Epithelial cell of esophagus (primary cell): ENCODE measurements around the gene OTX1.

ENCODE experiments used
- DNase-seq: peaks from one replicate; pipeline ENCODE4 v3.0.0; 2010; ENCODE audit warnings: low read depth
- H3K4me3 ChIP-seq: 2 replicates; pipeline ENCODE4 v1.5.1; 2011; ENCODE audit warnings: mild to moderate bottlenecking, low read length, control low read depth
- TF ChIP-seq, protein P1 (sequence below): IDR thresholded peaks from 2 replicates; pipeline ENCODE4 v1.5.1; 2011; ENCODE audit warnings: low read depth, mild to moderate bottlenecking, low read length, control low read depth, inconsistent platforms; ENCODE audit not compliant: insufficient read depth; ENCODE audit errors: missing control alignments

OTX1 gene

GRCh38 chr2:63046961-63047320, 3.7 kb upstream of the OTX1 start:
- TF ChIP-seq, protein P1, sequence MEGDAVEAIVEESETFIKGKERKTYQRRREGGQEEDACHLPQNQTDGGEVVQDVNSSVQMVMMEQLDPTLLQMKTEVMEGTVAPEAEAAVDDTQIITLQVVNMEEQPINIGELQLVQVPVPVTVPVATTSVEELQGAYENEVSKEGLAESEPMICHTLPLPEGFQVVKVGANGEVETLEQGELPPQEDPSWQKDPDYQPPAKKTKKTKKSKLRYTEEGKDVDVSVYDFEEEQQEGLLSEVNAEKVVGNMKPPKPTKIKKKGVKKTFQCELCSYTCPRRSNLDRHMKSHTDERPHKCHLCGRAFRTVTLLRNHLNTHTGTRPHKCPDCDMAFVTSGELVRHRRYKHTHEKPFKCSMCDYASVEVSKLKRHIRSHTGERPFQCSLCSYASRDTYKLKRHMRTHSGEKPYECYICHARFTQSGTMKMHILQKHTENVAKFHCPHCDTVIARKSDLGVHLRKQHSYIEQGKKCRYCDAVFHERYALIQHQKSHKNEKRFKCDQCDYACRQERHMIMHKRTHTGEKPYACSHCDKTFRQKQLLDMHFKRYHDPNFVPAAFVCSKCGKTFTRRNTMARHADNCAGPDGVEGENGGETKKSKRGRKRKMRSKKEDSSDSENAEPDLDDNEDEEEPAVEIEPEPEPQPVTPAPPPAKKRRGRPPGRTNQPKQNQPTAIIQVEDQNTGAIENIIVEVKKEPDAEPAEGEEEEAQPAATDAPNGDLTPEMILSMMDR: no peak
- DNase-seq: peak; percentile 40
- peak overlapping the region; percentile 65 for H3K4me3 ChIP-seq

GRCh38 chr2:63047321-63048279, 3.0 kb upstream of the OTX1 start:
- peak; percentile 48 for DNase-seq
- TF ChIP-seq, protein P1: no peak
- H3K4me3 ChIP-seq: peak overlapping the region; percentile 65

DNA sequence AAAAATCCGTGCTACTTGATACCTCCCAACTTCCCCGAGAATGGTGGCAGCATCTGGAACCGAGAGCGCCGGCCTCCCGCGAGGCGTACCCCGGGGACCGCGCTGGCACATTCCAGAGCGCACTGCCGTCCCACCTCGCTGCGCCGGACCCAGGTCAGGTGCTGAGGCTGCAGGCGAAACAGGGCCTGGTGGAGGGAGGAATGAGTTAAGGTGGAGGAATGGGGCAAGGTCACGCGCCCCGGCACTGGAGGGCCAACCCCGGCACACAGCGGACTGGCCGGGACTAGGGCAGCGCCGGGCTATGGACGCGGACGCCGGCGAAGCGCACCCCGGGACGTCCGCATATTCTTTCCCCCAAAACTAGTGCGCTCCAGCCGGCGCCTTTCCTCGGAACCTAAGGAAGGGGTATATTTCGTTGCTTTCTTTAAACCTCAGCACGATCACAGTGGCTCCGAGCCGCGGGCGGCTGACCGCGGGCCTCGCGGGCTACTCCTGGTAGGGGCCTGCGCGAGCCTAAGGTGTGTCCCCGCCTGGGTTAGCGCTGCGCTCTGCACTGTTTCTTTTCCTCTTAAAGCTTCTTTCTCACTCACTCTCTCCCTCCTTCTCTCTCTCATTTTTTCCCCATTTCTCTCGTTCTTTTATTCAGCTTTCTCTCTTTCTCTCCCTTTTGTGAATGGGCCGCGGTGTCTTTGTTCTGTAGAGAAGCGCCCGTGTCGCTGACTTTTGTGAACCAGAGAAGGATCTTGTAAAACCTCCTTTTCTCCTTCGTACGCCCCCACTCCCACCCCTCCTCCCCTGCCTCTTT, 2.1 kb upstream of the OTX1 start:
- DNase-seq: peak; percentile 39
- peak overlapping the region; percentile 65 for H3K4me3 ChIP-seq
- TF ChIP-seq, protein P1: no peak

DNA sequence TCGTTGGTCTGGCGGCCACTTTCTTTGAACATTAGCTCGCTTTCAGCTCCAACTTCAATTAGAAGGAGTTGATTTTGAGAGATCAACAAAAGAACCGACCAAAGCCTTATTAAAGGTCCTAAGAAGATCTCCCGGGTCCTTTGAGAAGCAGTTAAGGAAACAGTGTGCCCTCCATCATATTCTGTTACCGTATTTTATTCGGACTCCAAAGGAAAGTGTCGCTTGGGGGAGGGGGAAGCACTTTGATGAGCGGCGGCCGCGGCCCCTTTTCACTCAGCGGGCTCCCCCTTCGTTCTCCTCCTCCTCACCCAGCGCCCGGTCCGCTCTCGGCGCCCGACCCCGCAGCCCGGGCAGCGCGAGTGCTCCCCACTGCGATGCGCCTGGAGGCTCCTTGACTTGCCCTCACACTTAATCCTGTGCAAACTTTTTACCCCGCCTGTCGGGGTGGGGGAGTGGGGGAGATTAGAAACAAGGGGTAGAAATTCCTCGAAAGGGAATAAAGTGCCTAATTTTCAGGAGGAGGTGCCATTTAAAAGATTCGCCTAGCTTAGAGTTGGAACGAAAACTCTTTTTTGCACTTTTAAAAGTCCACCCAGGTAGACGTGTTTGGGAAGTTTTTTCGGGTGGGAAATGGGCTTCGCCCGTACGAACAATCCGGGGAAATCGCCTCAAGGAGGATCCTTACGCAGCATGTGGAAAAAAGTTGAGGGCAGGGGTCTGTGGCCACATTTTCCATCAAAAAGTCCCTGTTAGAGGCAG, 1.2 kb upstream of the OTX1 start:
- DNase-seq: peak; percentile 34
- TF ChIP-seq, protein P1: no peak
- H3K4me3 ChIP-seq: peak overlapping the region; percentile 65

- TF ChIP-seq, protein P1: no peak
- peak overlapping the region; percentile 65 for H3K4me3 ChIP-seq
- no peak for DNase-seq
Measured at GRCh38 chr2:63049970-63050333, 678 bp upstream of the OTX1 start.

DNA sequence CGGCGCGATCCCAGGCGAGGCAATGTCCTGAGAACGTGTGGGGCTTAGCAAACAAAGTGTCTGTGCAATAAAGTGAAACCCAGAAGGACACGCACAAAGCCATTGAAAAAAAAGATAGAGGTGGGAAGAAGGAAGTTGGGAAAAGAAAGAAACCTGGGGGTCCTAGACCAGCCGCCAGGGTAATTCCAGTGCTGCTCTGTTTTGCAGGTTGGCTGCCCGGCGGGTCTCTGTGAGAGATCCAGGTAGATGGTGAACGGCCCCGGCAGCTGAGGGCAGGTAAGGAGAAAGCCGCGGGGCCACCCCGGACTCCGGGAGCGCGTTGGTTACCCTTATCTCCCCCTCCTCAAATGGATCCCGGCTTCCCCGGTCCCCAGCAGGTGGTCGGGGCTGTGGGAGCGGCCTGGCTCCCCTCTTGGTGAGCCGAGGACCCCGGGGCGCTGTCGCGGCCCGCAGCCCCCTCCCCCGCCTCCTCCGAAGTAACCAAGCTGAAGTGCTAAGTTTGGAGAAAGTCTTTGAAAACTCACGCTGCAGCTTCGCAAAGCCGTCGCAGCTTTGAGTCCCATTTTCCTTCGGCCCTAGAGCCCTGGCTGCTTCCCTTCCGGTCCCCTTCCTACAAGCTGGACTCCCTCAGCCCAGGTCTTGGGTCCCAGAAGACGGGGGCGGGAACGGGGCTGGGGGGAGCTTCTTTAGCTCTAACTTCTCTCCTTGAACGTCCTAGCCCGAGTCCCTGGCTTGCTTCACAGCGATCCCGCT, 588 bp downstream of the OTX1 start:
- DNase-seq: peak; percentile 22
- TF ChIP-seq, protein P1: no peak
- H3K4me3 ChIP-seq: peak overlapping the region; percentile 63
